ENCODE results near the gene RHOBTB1. TPM values are rescaled to one million over a fixed set of nuclear protein-coding genes. Genes with fewer than 3 reads are reported as not detected.

The RHOBTB1 gene
- total RNA-seq, 1 donor, result 32.9 TPM

- DNase-seq (ENCODE audit: insufficient read length, low spot score, missing footprints), result no peak
- no peaks in the 10 kb centered on the region for H3K27me3 ChIP-seq (ENCODE audit: insufficient read depth, low read length)
- H3K4me1 ChIP-seq (ENCODE audit: insufficient read depth, low read length), result peaks cover 27% of the 10 kb centered on the region
- no peaks in the 10 kb centered on the region for H3K36me3 ChIP-seq (ENCODE audit: insufficient read depth, low read length)
- H4K20me1 ChIP-seq (ENCODE audit: insufficient read depth, low read length), result no peaks in the 10 kb centered on the region
- no peak overlapping the region for H3K4me3 ChIP-seq (ENCODE audit: insufficient read depth, low read length)
- no peak overlapping the region for H3K27ac ChIP-seq (ENCODE audit: low read depth, low read length)
- no peaks in the 10 kb centered on the region for H3K9me3 ChIP-seq (ENCODE audit: low read depth, low read length)
- H3K4me2 ChIP-seq (ENCODE audit: insufficient read depth, low read length), result no peak overlapping the region
- H2AFZ ChIP-seq (ENCODE audit: low read length), result no peak overlapping the region
- no peak for TF ChIP-seq CTCF (IDR thresholded peaks at IDR 0.05; ENCODE audit: extremely low read depth, low read depth, low read length)
- H3K79me2 ChIP-seq (ENCODE audit: insufficient read depth, low read length), result no peaks in the 10 kb centered on the region
Observed at GRCh38 chr10:60965696-60966095, 21.7 kb upstream of the RHOBTB1 start.

GRCh38 chr10:60964257-60965235, 20.6 kb upstream of the RHOBTB1 start:
- Histone ChIP-seq H4K20me1 (ENCODE audit: insufficient read depth, low read length) (no peaks in the 10 kb centered on the region), H3K4me3 (ENCODE audit: insufficient read depth, low read length) (no peak overlapping the region), H3K4me1 (ENCODE audit: insufficient read depth, low read length) (peaks cover 27% of the 10 kb centered on the region), H3K9me3 (ENCODE audit: low read depth, low read length) (no peaks in the 10 kb centered on the region), H3K4me2 (ENCODE audit: insufficient read depth, low read length) (peak overlapping the region; percentile 50), H3K27ac (ENCODE audit: low read depth, low read length) (peak overlapping the region; percentile 71), H3K36me3 (ENCODE audit: insufficient read depth, low read length) (no peaks in the 10 kb centered on the region), H3K27me3 (ENCODE audit: insufficient read depth, low read length) (no peaks in the 10 kb centered on the region), H3K79me2 (ENCODE audit: insufficient read depth, low read length) (no peaks in the 10 kb centered on the region), H2AFZ (ENCODE audit: low read length) (no peak overlapping the region)
- peak; percentile 79 for DNase-seq (ENCODE audit: insufficient read length, low spot score, missing footprints)
- peak; percentile 89 for TF ChIP-seq CTCF (IDR thresholded peaks at IDR 0.05; ENCODE audit: extremely low read depth, low read depth, low read length)

- Histone ChIP-seq H3K27ac (ENCODE audit: low read depth, low read length) (peak overlapping the region; percentile 50), H3K4me2 (ENCODE audit: insufficient read depth, low read length) (peak overlapping the region; percentile 50), H3K9me3 (ENCODE audit: low read depth, low read length) (no peaks in the 10 kb centered on the region), H4K20me1 (ENCODE audit: insufficient read depth, low read length) (no peaks in the 10 kb centered on the region), H3K36me3 (ENCODE audit: insufficient read depth, low read length) (no peaks in the 10 kb centered on the region), H3K79me2 (ENCODE audit: insufficient read depth, low read length) (no peaks in the 10 kb centered on the region), H3K4me1 (ENCODE audit: insufficient read depth, low read length) (peaks cover 34% of the 10 kb centered on the region), H3K4me3 (ENCODE audit: insufficient read depth, low read length) (no peak overlapping the region), H2AFZ (ENCODE audit: low read length) (no peak overlapping the region), H3K27me3 (ENCODE audit: insufficient read depth, low read length) (no peaks in the 10 kb centered on the region)
- no peak for TF ChIP-seq CTCF (IDR thresholded peaks at IDR 0.05; ENCODE audit: extremely low read depth, low read depth, low read length)
- no peak for DNase-seq (ENCODE audit: insufficient read length, low spot score, missing footprints)
Observed at GRCh38 chr10:60963441-60964256, 19.7 kb upstream of the RHOBTB1 start.
